Stimulated activated naive CD8-positive, alpha-beta T cell treated with anti-CD3 and anti-CD28 coated beads, Interleukin-15, amount 100 ng/mL, for 72 hours (primary cell): ENCODE data around the gene PHAF1.

Experiments used
- ATAC-seq: fragments of 150-1000 bp; cut with Tn5 transposase; 2 replicates; pipeline ENCODE4 v1.10.0; 2021; ENCODE audit warnings: mild to moderate bottlenecking, moderate library complexity
- DNase-seq, 2 donors: peaks; one replicate each; pipeline ENCODE4 v3.0.0; 2021 to 2022
- H3K27ac Mint-ChIP-seq, 2 donors: one replicate each; pipeline ENCODE4 v1.8.0; 2022; ENCODE audit warnings: mild to moderate bottlenecking in 2 of 2, mixed read lengths in 2 of 2, moderate library complexity in 2 of 2
- H3K27me3 Mint-ChIP-seq: one replicate; pipeline ENCODE4 v1.8.0; 2022; ENCODE audit warnings: mixed read lengths
- H3K4me1 Mint-ChIP-seq: one replicate; pipeline ENCODE4 v1.8.0; 2022; ENCODE audit warnings: mild to moderate bottlenecking, mixed read lengths
- H3K4me3 Mint-ChIP-seq, 2 donors: one replicate each; pipeline ENCODE4 v1.8.0; 2022; ENCODE audit warnings: mild to moderate bottlenecking in 2 of 2, mixed read lengths in 2 of 2, moderate library complexity in 1 of 2
- H3K9me3 Mint-ChIP-seq, 2 donors: one replicate each; pipeline ENCODE4 v1.8.0; 2022; ENCODE audit warnings: mixed read lengths in 2 of 2

PHAF1 gene

GRCh38 chr16:67173323-67173722, 63.6 kb downstream of the PHAF1 start:
- H3K4me1 Mint-ChIP-seq = peaks cover 88% of the 10 kb centered on the region
- peak overlapping the region in 1 of 2 donors; percentile 3 for H3K27ac Mint-ChIP-seq
- no peak for DNase-seq
- no peaks in the 10 kb centered on the region for H3K9me3 Mint-ChIP-seq
- no peak for ATAC-seq
- peak overlapping the region; percentile 82 to 89 for H3K4me3 Mint-ChIP-seq
- peaks cover 97% of the 10 kb centered on the region for H3K27me3 Mint-ChIP-seq

GRCh38 chr16:67173808-67174705, 64.3 kb downstream of the PHAF1 start:
- Mint-ChIP-seq H3K27ac (no peak overlapping the region), H3K27me3 (peaks cover 97% of the 10 kb centered on the region), H3K4me3 (peak overlapping the region; percentile 82 to 89), H3K9me3 (no peaks in the 10 kb centered on the region), H3K4me1 (peaks cover 88% of the 10 kb centered on the region)
- ATAC-seq = peak; percentile 74
- DNase-seq = peak; percentile 57 to 64

- DNase-seq (no peak), ATAC-seq (no peak)
- peaks cover 82% of the 10 kb centered on the region for H3K4me1 Mint-ChIP-seq
These were observed 65.0 kb downstream of the PHAF1 start for GRCh38 chr16:67174706-67175231.

DNA sequence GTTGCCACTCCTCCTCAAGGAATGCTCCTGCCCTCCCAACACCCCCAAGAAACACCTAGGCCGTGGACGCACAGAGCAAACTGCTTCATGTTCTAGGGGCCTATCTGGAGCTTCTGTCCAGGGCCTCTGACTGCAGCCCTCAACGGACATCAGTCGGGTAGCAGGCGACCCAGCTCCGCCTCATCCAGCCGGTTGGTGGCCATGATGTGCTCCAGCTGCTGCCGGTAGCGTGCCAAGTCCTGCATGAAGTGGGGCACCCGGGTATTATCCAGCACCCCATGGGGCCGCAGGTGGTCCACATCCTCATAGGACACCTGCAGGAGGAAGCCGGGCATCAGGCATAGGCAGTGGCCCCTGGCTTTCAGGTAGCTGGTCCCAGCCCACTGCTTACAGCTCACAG, 66.9 kb downstream of the PHAF1 start:
- H3K9me3 Mint-ChIP-seq = no peaks in the 10 kb centered on the region
- H3K27me3 Mint-ChIP-seq = peaks cover 76% of the 10 kb centered on the region
- no peak overlapping the region for H3K4me3 Mint-ChIP-seq
- H3K4me1 Mint-ChIP-seq = peaks cover 67% of the 10 kb centered on the region
- DNase-seq = no peak
- no peak overlapping the region for H3K27ac Mint-ChIP-seq
- no peak for ATAC-seq

More at GRCh38 chr16:67174706-67175231, 65.0 kb downstream of the PHAF1 start:
- Mint-ChIP-seq H3K27ac (no peak overlapping the region), H3K4me3 (peak overlapping the region in 1 of 2 donors; percentile 89), H3K9me3 (no peaks in the 10 kb centered on the region), H3K27me3 (peaks cover 94% of the 10 kb centered on the region)

DNA sequence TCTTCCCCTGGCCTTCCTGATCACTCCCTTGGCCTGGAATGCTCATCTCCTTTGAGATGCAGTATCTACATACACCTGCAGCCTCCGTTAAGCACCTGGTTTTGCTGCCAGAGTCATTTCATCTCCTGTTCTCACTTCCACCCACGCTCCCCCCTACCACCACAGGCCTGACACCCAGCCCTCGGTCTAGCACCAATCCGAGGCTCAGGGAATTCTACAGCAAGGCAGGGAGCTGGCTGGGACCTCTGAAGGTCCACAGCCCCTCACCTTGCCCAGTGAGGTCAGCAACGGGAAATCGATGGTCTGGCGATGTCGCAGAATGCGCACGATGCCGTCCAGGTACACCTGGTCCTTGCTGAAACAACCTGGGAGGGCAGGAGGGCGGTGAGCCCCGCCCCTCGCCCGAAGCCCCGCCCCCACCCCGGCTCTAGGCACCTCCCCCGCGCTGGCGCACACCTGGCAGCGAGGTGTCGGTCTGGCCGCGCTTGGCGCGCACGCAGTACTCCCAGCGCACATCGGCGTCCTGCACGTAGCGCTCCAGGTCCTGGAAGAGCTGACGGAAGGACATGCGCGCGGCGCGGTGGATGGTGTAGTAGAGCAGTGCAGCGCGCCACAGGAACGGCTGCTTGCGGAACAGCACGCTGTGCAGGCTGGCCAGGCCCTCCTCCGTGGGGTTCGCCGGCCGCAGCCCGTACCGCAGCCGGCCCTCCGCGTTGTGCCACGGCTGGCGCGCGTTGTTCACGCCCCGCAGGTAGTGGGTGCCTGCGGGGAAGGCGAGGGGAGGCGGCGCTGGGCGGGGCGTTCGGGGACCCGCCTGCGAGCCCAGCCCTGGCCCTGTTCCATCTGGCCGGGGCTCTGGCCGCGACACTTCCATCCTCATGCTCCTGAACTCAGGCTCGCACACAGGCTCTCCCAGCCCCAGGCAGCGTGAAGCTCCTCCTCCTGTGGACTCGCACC, 68.3 kb downstream of the PHAF1 start:
- Mint-ChIP-seq H3K27me3 (peaks cover 63% of the 10 kb centered on the region), H3K27ac (no peak overlapping the region), H3K9me3 (no peaks in the 10 kb centered on the region), H3K4me3 (peak overlapping the region; percentile 55 to 77), H3K4me1 (peaks cover 59% of the 10 kb centered on the region)
- ATAC-seq (peak; percentile 62), DNase-seq (peak in 1 of 2 donors; percentile 54)

DNA sequence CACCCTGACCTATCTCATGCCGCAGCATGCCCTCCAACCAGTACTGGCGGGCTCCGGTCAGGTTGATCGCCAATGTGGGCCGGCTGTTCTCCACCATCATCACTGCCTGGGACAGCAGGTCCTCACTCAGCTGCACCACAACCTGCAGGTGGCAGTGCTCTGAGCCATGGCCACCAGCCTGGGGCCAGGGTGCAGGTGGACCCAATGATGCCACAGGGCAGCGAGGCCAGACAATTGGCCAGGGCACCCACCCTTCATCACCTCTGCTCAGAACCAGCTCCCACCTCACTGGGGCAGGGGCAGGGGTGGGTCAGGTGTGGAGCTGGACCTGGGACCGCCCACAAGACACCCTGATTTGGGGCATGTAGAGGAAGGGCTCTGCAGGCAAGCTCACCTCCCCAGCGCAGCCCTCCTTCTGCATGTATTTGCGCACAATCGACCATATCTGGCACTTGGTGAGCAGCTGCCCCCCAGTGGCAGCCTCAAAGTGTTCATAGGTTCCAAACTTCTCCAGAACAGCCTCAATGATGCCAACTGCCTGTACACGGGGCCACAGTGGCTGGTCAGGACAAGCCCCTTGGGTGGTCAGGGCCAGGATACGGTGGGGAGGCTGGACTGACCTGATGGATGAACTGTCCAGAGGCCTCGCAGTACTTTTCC, 69.8 kb downstream of the PHAF1 start:
- Mint-ChIP-seq H3K27me3 (peaks cover 50% of the 10 kb centered on the region), H3K4me3 (no peak overlapping the region), H3K9me3 (no peaks in the 10 kb centered on the region), H3K4me1 (peaks cover 46% of the 10 kb centered on the region), H3K27ac (no peak overlapping the region)
- ATAC-seq (no peak), DNase-seq (no peak)

DNA sequence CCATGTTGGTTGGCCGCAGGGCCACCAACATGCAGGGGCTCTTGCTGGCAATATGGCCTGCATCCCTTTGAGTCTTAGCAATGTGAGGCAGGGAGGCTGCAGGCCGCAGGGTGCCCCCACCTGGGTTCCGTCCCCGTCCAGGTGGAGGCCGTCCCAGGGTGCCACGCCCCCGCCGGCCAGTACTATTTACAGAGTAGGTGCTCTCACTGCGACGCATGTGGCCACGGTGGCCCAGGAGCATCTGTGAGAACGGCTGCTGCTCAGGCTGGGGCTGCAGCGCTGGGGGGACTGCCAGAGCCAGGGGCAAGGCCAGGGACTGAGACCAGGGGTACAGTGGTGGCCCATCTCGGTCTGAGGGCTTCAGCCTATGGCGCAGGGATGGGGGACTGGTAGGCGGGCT, 70.4 kb downstream of the PHAF1 start:
- Mint-ChIP-seq H3K27ac (no peak overlapping the region), H3K9me3 (no peaks in the 10 kb centered on the region), H3K4me1 (peaks cover 47% of the 10 kb centered on the region), H3K4me3 (no peak overlapping the region), H3K27me3 (peaks cover 50% of the 10 kb centered on the region)
- ATAC-seq (no peak), DNase-seq (no peak)

DNA sequence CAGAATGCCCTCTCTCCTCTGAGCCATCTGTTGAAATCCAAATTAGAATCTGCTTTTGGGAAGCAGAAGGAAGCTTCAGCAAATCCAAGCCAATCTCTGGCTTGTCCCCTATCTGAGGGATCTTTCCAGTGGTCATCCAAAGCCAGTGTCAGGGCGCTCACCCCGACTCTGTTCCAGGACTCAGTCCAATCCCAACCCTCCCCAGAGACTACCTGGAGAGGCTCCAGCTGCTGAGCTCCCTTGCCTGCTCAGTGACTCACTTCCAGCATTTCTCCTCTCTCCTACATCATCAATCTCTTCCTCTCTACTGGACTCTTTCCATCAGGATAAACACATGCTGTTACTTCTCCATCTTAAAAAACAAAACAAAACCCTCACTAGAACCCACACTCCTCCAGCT, 71.6 kb downstream of the PHAF1 start:
- H3K4me3 Mint-ChIP-seq = no peak overlapping the region
- ATAC-seq (no peak), DNase-seq (no peak)
- no peaks in the 10 kb centered on the region for H3K9me3 Mint-ChIP-seq
- H3K4me1 Mint-ChIP-seq = peaks cover 42% of the 10 kb centered on the region
- H3K27me3 Mint-ChIP-seq = peaks cover 47% of the 10 kb centered on the region
- H3K27ac Mint-ChIP-seq = no peak overlapping the region

DNA sequence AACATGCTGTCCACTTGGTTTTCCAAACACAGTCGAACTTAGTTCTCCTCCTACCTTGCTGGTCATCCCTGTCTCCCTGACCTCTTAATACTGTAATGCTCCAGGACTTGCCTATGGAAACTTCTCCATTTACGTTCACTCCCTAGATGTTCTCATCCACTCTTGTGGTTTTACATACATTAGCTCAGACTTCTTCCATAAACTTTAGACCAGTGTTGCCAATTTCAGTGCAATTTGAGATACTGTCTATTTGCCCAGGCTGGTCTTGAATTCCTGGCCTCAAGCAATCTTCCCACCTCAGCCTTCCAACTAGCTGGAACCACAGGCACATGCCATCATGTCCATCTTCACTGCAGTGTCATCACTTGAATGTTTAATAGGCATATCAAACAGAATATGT, 72.5 kb downstream of the PHAF1 start:
- H3K4me1 Mint-ChIP-seq = peaks cover 34% of the 10 kb centered on the region
- DNase-seq = no peak
- no peak for ATAC-seq
- no peak overlapping the region for H3K27ac Mint-ChIP-seq
- H3K4me3 Mint-ChIP-seq = no peak overlapping the region
- peaks cover 47% of the 10 kb centered on the region for H3K27me3 Mint-ChIP-seq
- no peaks in the 10 kb centered on the region for H3K9me3 Mint-ChIP-seq

DNA sequence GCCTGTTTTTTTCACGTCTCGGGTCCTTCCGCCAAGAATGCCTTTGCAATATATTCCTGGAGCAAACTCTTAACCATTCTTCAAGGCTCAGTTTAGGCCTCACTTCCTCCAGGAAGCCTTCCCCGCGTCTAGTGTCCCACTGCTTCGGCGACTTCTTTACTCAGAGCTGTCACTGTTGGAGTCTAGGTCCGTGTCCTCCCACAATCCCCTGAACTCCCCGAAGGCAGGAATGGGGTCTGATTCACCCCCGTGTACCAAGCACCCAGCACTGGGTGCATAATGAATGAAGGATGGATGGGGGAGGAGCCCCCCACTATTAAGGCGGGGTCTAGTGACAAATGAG, 73.5 kb downstream of the PHAF1 start:
- ATAC-seq (no peak), DNase-seq (no peak)
- peaks cover 40% of the 10 kb centered on the region for H3K27me3 Mint-ChIP-seq
- H3K27ac Mint-ChIP-seq = no peak overlapping the region
- H3K9me3 Mint-ChIP-seq = no peaks in the 10 kb centered on the region
- H3K4me3 Mint-ChIP-seq = no peak overlapping the region
- peaks cover 24% of the 10 kb centered on the region for H3K4me1 Mint-ChIP-seq

GRCh38 chr16:67183627-67184452, 74.1 kb downstream of the PHAF1 start, which contains the start of gene MATCAP1:
Gene MATCAP1, minus strand, starts transcription at chr16:67183963. Its CDS starts 3,353 bp downstream, at chr16:67180610.
- peak; percentile 92 to 94 for DNase-seq
- Mint-ChIP-seq H3K4me3 (no peak within 1 kb of the TSS), H3K27me3 (peaks cover 35% of the 10 kb centered on the region), H3K9me3 (no peaks in the 10 kb centered on the region), H3K27ac (no peak within 1 kb of the TSS), H3K4me1 (peaks cover 18% of the 10 kb centered on the region)
- peak; percentile 95 for ATAC-seq

- no peak for DNase-seq
- peak; percentile 16 for ATAC-seq
- no peak overlapping the region for H3K27ac Mint-ChIP-seq
- H3K4me1 Mint-ChIP-seq = peaks cover 15% of the 10 kb centered on the region
- peaks cover 29% of the 10 kb centered on the region for H3K27me3 Mint-ChIP-seq
- no peak overlapping the region for H3K4me3 Mint-ChIP-seq
- no peaks in the 10 kb centered on the region for H3K9me3 Mint-ChIP-seq
These were observed 74.8 kb downstream of the PHAF1 start for GRCh38 chr16:67184453-67184994.

DNA sequence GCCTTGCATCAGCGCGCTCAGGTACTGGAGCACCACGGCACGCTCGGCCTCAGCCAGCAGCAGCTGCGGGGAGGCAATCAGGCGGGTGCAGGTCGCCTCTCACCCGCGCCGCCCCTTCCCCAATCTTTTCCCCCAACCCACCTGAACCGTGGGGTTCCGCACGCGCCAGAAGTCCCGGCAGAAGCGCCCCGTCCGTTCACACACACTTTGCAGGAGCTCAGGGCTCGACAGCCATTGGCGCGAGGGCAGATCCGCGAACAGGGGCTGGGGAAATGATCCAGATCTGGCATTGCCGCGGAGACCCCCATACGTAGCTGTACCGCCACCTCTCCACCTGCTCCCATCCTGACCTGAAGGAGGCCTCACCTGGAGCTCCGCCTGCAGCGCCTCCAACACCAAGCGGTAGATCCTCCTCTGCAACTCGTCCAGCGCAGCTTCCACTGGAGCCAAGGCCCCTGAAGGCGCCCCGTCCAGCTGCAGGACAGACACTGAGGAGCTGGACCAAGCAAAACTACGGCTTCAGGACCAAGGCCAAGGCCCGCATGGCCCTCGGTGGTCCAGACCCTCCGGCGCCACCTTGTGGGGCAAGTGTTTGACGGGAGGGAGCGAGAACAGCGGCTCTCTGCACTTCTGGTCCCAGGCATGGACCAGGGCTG, 75.4 kb downstream of the PHAF1 start:
- no peak overlapping the region for H3K27ac Mint-ChIP-seq
- H3K4me1 Mint-ChIP-seq = peaks cover 15% of the 10 kb centered on the region
- peak; percentile 50 for ATAC-seq
- H3K9me3 Mint-ChIP-seq = no peaks in the 10 kb centered on the region
- H3K27me3 Mint-ChIP-seq = peaks cover 29% of the 10 kb centered on the region
- H3K4me3 Mint-ChIP-seq = no peak overlapping the region
- peak; percentile 84 to 85 for DNase-seq

DNA sequence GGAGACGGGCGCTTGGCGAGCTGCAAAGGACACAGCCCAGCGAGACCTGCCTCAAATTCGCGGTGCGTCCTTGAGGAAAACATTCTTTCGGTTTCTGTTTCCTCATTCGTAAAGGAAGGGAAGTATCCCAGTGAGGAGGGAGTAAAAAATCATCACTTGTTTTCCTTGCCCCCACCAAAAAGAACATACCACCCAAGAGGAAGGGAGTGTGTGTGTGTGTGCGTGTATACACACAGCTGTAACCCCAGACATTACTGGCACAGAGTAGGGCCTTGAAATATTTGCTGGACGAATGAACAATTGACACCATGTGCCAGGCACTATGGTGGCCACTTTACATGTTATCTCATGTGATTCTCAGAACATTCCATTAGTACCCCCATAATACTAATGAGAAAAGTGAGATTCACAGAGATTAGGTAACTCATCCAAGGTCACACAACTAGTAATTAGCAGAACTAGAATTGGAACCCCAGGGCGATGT, 76.0 kb downstream of the PHAF1 start:
- ATAC-seq (no peak), DNase-seq (no peak)
- Mint-ChIP-seq H3K27ac (no peak overlapping the region), H3K27me3 (peaks cover 29% of the 10 kb centered on the region), H3K4me1 (peaks cover 15% of the 10 kb centered on the region), H3K4me3 (no peak overlapping the region), H3K9me3 (no peaks in the 10 kb centered on the region)
